Nephron progenitor cell (in vitro differentiated cells): ENCODE results near the gene TMEM198.

ENCODE experiments used
- DNase-seq: peaks from one replicate; pipeline ENCODE4 v3.0.0; 2021
- H3K27ac Mint-ChIP-seq: 2 replicates; pipeline ENCODE4 v1.8.0; 2021; ENCODE audit warnings: mild to moderate bottlenecking, moderate library complexity, mixed read lengths
- H3K27me3 Mint-ChIP-seq: 2 replicates; pipeline ENCODE4 v1.8.0; 2021; ENCODE audit warnings: mild to moderate bottlenecking, low read depth, mixed read lengths; ENCODE audit not compliant: poor library complexity
- H3K36me3 Mint-ChIP-seq: 2 replicates; pipeline ENCODE4 v1.8.0; 2021; ENCODE audit warnings: low read depth, mixed read lengths
- H3K4me1 Mint-ChIP-seq: 2 replicates; pipeline ENCODE4 v1.8.0; 2021; ENCODE audit warnings: mixed read lengths
- H3K4me3 Mint-ChIP-seq: 2 replicates; pipeline ENCODE4 v1.8.0; 2021; ENCODE audit warnings: mild to moderate bottlenecking, moderate library complexity, mixed read lengths
- H3K9me3 Mint-ChIP-seq: 2 replicates; pipeline ENCODE4 v1.8.0; 2021; ENCODE audit warnings: mild to moderate bottlenecking, moderate library complexity, mixed read lengths
- TF ChIP-seq, protein P1 (sequence below): fragments of 200-600 bp; sonication (generic); IDR thresholded peaks from 2 replicates; pipeline ENCODE4 v1.5.0; 2021; ENCODE audit warnings: antibody characterized with exemption

TMEM198 gene

DNA sequence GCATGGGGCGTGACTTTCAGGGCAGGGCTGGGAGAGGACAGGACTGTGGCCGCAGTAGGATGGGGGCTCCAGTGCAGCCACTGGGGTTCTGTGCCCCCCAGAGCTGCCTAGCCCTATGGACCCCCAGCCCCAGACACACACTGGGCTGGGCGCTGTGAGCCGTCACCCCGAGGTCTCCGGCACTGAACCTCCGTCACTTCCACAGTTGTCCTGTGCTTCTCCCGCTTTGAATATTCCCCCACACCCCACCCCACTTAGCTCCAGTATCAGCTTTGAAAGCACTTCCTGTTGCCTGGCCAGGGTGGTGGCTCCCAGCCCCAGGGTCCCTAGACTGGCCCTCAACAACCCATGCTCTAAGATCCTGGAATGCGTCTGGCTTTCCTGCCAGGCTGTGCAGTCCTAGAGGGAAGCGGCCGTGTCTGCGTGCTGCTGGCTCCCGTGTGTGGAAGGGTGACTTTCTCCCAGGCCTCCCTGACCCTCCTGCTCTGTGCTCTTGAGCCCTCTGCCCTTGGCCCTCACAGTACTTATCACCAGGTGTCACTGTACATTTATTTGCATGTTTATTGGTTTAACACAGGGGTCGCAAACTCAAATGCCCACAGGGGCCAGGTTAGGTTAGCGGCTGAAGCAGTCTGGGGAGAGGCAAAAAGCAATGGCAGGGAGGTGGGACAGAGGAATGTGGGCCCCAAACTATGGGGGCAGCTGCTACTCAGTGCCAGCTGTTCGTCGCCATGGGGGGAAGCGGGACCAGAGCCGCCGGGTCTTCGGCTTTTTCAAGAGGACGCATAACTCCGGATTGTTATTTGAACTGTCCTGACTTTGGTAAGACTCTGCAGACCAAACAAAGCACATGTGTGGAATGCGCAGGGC lies 17.6 kb downstream of the TMEM198 start:
- peaks cover 59% of the 10 kb centered on the region for H3K36me3 Mint-ChIP-seq
- TF ChIP-seq, protein P1, sequence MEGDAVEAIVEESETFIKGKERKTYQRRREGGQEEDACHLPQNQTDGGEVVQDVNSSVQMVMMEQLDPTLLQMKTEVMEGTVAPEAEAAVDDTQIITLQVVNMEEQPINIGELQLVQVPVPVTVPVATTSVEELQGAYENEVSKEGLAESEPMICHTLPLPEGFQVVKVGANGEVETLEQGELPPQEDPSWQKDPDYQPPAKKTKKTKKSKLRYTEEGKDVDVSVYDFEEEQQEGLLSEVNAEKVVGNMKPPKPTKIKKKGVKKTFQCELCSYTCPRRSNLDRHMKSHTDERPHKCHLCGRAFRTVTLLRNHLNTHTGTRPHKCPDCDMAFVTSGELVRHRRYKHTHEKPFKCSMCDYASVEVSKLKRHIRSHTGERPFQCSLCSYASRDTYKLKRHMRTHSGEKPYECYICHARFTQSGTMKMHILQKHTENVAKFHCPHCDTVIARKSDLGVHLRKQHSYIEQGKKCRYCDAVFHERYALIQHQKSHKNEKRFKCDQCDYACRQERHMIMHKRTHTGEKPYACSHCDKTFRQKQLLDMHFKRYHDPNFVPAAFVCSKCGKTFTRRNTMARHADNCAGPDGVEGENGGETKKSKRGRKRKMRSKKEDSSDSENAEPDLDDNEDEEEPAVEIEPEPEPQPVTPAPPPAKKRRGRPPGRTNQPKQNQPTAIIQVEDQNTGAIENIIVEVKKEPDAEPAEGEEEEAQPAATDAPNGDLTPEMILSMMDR, result no peak
- no peak for DNase-seq

DNA sequence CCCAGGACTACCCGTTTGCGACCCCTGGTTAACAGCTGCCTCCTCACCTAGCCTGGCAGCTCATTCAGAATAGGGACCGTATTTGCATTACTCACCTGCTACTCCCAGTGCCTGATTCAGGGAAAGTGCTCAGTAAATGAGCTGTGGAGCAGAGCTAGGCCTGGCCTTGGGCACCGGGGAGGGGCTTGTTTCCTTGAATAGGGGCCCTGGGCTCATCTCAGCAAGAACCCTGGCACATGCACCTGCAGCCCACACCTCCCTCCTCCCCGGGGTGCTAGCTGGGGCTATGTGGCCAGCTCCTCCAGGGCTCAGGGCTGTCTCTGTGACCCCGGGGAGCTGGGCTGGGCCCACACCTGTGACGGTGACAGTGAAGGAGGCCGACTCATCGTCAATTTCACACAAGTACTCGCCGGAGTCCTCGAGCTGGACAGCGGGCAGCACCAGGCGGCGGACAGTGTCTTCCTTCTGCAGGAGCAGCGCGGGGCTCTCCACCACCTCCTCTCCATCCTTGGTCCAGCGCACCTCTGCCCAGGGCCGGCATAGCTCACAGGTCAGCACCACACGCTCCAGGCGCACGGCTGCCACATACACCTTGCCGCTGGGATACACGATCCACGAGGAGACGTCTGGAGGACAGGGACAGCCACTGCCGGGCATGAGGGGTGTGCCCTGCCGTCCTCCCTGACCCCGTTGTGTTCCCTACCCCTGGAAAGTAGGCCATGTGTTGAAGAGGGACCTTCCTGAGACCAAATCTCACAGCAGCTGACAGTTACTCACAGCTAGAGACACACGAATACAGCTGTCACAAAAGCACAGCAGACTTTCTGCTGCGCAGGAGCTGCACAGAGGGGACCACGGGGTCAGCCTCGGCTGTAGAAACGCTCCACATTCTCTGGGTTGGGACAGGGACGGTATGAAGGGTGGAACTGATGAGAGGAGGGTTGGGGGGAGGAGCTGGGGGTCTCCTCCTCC lies 18.5 kb downstream of the TMEM198 start:
- H3K4me3 Mint-ChIP-seq, result no peak overlapping the region

More for the DNA sequence above, 17.6 kb downstream of the TMEM198 start:
- H3K4me3 Mint-ChIP-seq, result no peak overlapping the region
- peak overlapping the region; percentile 96 for H3K27ac Mint-ChIP-seq
- H3K27me3 Mint-ChIP-seq, result peaks cover 3% of the 10 kb centered on the region
- H3K9me3 Mint-ChIP-seq, result no peaks in the 10 kb centered on the region
- H3K4me1 Mint-ChIP-seq, result peaks cover 29% of the 10 kb centered on the region

DNA sequence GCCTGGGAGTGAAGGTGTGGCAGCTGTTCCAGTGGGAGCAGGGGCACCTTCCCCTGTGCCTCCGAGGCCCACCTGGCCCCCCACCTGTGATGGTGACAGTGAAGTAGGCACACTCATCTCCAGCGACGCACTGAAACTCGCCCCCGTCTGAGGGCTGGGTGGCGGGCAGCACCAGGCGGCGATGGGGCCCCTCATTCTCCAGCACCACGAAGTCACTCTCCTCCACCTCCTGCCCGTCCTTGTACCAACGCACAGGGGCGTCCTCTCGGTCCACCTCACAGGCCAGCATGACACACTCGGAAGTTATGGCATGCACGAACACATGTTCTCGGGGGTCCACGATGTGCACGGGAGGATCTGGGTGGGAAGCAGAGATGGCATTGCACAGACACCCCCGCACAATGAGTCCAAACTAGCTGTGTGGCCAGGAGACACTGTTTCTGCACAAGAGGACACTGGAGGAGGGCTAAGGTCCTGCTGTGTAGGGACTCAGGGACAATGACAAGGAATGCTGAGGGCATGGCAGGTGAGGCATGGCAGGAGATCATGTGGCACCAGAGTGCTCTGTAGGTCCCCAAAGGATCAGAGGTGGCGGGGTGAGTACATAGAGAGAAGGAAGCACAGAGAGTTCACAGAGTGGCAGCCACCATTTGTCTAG lies 19.6 kb downstream of the TMEM198 start:
- Mint-ChIP-seq H3K27me3 (peaks cover 3% of the 10 kb centered on the region), H3K27ac (peak overlapping the region; percentile 65), H3K4me3 (no peak overlapping the region), H3K9me3 (no peaks in the 10 kb centered on the region), H3K36me3 (peaks cover 70% of the 10 kb centered on the region), H3K4me1 (peaks cover 34% of the 10 kb centered on the region)
- TF ChIP-seq, protein P1, result no peak
- no peak for DNase-seq

More for the DNA sequence above, 18.5 kb downstream of the TMEM198 start:
- no peaks in the 10 kb centered on the region for H3K9me3 Mint-ChIP-seq
- H3K27me3 Mint-ChIP-seq, result peaks cover 3% of the 10 kb centered on the region
- TF ChIP-seq, protein P1, result no peak
- no peak overlapping the region for H3K27ac Mint-ChIP-seq
- peaks cover 29% of the 10 kb centered on the region for H3K4me1 Mint-ChIP-seq
- H3K36me3 Mint-ChIP-seq, result peaks cover 60% of the 10 kb centered on the region
- DNase-seq, result no peak

DNA sequence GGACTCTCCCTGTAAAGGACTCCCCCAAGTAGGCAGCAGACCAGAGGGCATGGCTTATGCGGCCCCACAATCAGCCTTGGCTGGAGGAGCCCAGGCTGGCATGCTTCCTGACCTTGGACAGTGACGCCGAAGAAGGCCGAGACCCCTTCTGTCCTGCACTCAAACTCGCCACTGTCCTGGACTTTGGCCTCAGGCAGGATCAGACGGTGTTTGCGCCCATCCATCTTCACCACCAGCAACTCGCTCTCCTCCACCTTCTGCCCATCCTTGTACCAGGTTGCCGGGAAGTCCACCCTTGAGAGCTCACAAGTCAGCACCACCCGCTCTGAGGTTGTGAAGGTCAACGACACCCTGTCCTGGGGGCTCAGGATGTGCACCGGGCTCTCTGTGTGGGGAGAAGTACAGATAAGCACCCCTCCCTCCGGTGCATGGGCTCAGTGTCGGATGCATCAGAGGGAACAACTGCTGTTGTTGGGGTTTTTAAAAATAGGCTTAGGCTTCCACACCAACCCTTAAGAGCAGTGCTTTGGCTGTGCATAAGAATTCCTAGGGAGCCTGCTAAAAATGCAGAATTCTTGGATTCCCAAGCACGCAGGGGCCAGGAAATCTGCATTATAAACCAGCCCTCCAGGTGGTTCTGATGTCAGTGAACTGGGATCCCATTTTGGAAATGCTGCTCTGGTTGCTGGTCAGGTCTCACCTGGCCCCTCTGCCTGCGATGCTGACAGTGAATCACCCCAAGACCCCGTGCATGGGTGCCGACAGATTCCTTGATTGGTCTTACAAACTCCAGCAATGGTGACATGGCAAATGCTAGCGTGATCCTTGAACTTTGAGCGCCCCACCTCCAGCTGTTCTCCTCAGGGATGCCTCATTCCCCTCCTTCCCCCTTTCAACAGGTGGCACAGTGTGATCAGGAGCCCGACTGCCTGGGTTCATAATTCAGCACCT lies 21.6 kb downstream of the TMEM198 start:
- Mint-ChIP-seq H3K4me1 (peaks cover 50% of the 10 kb centered on the region), H3K9me3 (no peaks in the 10 kb centered on the region), H3K27me3 (peaks cover 3% of the 10 kb centered on the region), H3K4me3 (no peak overlapping the region), H3K36me3 (peaks cover 67% of the 10 kb centered on the region), H3K27ac (no peak overlapping the region)
- TF ChIP-seq, protein P1, result no peak
- DNase-seq, result no peak

DNA sequence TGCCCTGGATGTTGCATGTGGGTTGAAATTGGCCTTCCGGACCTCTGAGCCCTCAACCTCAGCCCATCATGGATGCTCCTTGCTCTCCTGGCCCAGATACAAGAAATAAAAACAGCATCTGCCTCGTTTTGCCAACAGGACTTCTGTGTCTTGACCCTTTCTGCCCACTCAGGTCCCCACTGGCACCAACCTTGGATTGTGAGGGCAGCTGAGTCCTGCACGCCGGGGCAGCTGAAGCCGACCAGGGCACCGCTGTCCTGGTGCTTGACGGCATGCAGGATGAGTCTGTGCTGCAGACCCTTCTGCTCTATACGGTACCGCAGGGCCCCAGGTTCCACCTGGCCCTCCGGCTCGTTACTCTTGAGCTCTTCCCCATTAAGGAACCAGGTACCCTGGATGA lies 22.8 kb downstream of the TMEM198 start:
- no peak for DNase-seq
- peaks cover 3% of the 10 kb centered on the region for H3K27me3 Mint-ChIP-seq
- no peak overlapping the region for H3K4me3 Mint-ChIP-seq
- no peak overlapping the region for H3K27ac Mint-ChIP-seq
- peaks cover 67% of the 10 kb centered on the region for H3K36me3 Mint-ChIP-seq
- TF ChIP-seq, protein P1, result no peak
- peaks cover 40% of the 10 kb centered on the region for H3K4me1 Mint-ChIP-seq
- no peaks in the 10 kb centered on the region for H3K9me3 Mint-ChIP-seq
